GM23248 (cell line): ENCODE results near the gene SRSF12. TPM values are rescaled to one million over a fixed set of nuclear protein-coding genes. Genes with fewer than 3 reads are reported as not detected.

Source experiments
- DNase-seq: peaks from one replicate; pipeline ENCODE4 v3.0.0-alpha.2; 2015
- H2AFZ ChIP-seq: fragments of 200-600 bp; sonication (generic); 2 replicates; pipeline ENCODE4 v1.6.1; 2016; ENCODE audit warnings: antibody characterized with exemption
- H3F3A ChIP-seq: fragments of 200-600 bp; sonication (generic); 2 replicates; pipeline ENCODE4 v1.6.1; 2016; ENCODE audit warnings: mild to moderate bottlenecking, antibody characterized with exemption, mixed run types; ENCODE audit not compliant: insufficient read depth
- H3K27ac ChIP-seq: fragments of 200-600 bp; sonication (generic); 2 replicates; pipeline ENCODE4 v1.5.1; 2016; ENCODE audit warnings: mild to moderate bottlenecking
- H3K27me3 ChIP-seq: fragments of 200-600 bp; sonication (generic); replicated peaks from 2 replicates; pipeline ENCODE4 v1.6.1; 2016; ENCODE audit warnings: mild to moderate bottlenecking; ENCODE audit not compliant: insufficient read depth
- H3K36me3 ChIP-seq: fragments of 200-600 bp; sonication (generic); 2 replicates; pipeline ENCODE4 v1.6.1; 2016; ENCODE audit warnings: low read depth, mild to moderate bottlenecking
- H3K4me1 ChIP-seq: fragments of 200-600 bp; sonication (generic); 2 replicates; pipeline ENCODE4 v1.6.1; 2016; ENCODE audit warnings: mild to moderate bottlenecking; ENCODE audit not compliant: insufficient read depth
- H3K4me2 ChIP-seq: fragments of 200-600 bp; sonication (generic); one replicate; pipeline ENCODE4 v1.6.1; 2016; ENCODE audit warnings: mild to moderate bottlenecking; ENCODE audit not compliant: unreplicated experiment
- H3K4me3 ChIP-seq: fragments of 200-600 bp; sonication (generic); 2 replicates; pipeline ENCODE4 v1.5.1; 2016; ENCODE audit warnings: mild to moderate bottlenecking
- H3K79me2 ChIP-seq: fragments of 200-600 bp; sonication (generic); 2 replicates; pipeline ENCODE4 v1.6.1; 2016; ENCODE audit warnings: mild to moderate bottlenecking; ENCODE audit not compliant: insufficient read depth
- H3K9ac ChIP-seq: fragments of 200-600 bp; sonication (generic); 2 replicates; pipeline ENCODE4 v1.6.1; 2016; ENCODE audit warnings: mild to moderate bottlenecking
- H3K9me2 ChIP-seq: fragments of 200-600 bp; sonication (generic); 2 replicates; pipeline ENCODE4 v1.6.1; 2016; ENCODE audit warnings: mixed run types, mild to moderate bottlenecking, moderate library complexity; ENCODE audit not compliant: insufficient read depth
- H3K9me3 ChIP-seq: fragments of 200-600 bp; sonication (generic); one replicate; pipeline ENCODE4 v1.6.1; 2017; ENCODE audit warnings: low read depth
- H4K20me1 ChIP-seq: fragments of 200-600 bp; sonication (generic); 2 replicates; pipeline ENCODE4 v1.6.0; 2016; ENCODE audit not compliant: insufficient read depth
- EZH2 ChIP-seq: fragments of 200-600 bp; sonication (generic); IDR thresholded peaks from 2 replicates; pipeline ENCODE4 v1.6.1; 2018; ENCODE audit warnings: antibody characterized with exemption, mild to moderate bottlenecking; ENCODE audit not compliant: insufficient read depth, poor library complexity, severe bottlenecking
- EZH2phosphoT487 ChIP-seq: fragments of 200-600 bp; sonication (generic); IDR thresholded peaks from 2 replicates; pipeline ENCODE4 v1.6.1; 2018; ENCODE audit warnings: antibody characterized with exemption, moderate library complexity, mild to moderate bottlenecking, low read depth; ENCODE audit not compliant: insufficient read depth
- WGBS, 2 experiments: methylation state at CpG; one replicate each; pipeline ENCODE4 v1.1.6; 2015 to 2017; ENCODE audit warnings: low lambda C conversion rate in 2 of 2, low coverage in 1 of 2; ENCODE audit errors: missing lambda C conversion rate in 2 of 2; 5-methylcytosine and 5-hydroxymethylcytosine counted together
- in situ Hi-C: fragments of 300-500 bp; cut with MboI; formaldehyde crosslinking; loops from 2 replicates; pipeline ENCODE4 v1.15.0; 2020
- polyA plus RNA-seq: library from polyadenylated mRNA; unstranded; fragments of >200 nt; fragmentation: Nextera tagmentation; extraction: Ambion mirVana; gene quantifications from 2 replicates; pipeline ENCODE4 v1.2.1, GENCODE V29; 2016
- total RNA-seq: library from RNA; depleted of rRNA; stranded (reverse); fragments of >200 nt; shearing (Covaris generic); gene quantifications from 2 replicates; pipeline ENCODE4 v1.2.3, GENCODE V29; 2014

Gene SRSF12
- total and polyA plus RNA-seq, 2 experiments from 2014 or later, result 0.59 to 0.65 TPM

GRCh38 chr6:89051676-89052075 is 66.2 kb downstream of the SRSF12 start:
- H3K4me3 ChIP-seq, result no peak overlapping the region

GRCh38 chr6:89050697-89051096 is 67.2 kb downstream of the SRSF12 start:
- Histone ChIP-seq H3K4me3 (no peak overlapping the region), H3K79me2 (no peaks in the 10 kb centered on the region), H3K36me3 (no peaks in the 10 kb centered on the region), H3K9me2 (no peaks in the 10 kb centered on the region), H3K4me2 (no peak overlapping the region), H2AFZ (no peak overlapping the region), H4K20me1 (no peaks in the 10 kb centered on the region), H3K9me3 (no peaks in the 10 kb centered on the region), H3F3A (peaks cover 6% of the 10 kb centered on the region; the same call in 1 of the 2 replicates), H3K9ac (no peak overlapping the region), H3K4me1 (peaks cover 22% of the 10 kb centered on the region), H3K27ac (0 out of 2 replicates have a peak overlapping the region, but pooled peaks have one; percentile 11), H3K27me3 (no peaks in the 10 kb centered on the region)
- in situ Hi-C loops, result no loop called here
- WGBS, 2 experiments, result 75 to 81% methylated on average over 3 of the region's 3 CpGs
- no peak for DNase-seq
- TF ChIP-seq EZH2, result no peak

More at GRCh38 chr6:89051676-89052075, 66.2 kb downstream of the SRSF12 start:
- peaks cover 19% of the 10 kb centered on the region for H3K4me1 ChIP-seq
- no peak for DNase-seq
- no peaks in the 10 kb centered on the region for H3K27me3 ChIP-seq
- no peak overlapping the region for H3K4me2 ChIP-seq
- no peaks in the 10 kb centered on the region for H4K20me1 ChIP-seq
- H3K9ac ChIP-seq, result no peak overlapping the region
- in situ Hi-C loops, result no loop called here
- peaks cover 6% of the 10 kb centered on the region; the same call in 1 of the 2 replicates for H3F3A ChIP-seq
- no peak overlapping the region for H2AFZ ChIP-seq
- no peak for TF ChIP-seq EZH2
- TF ChIP-seq EZH2phosphoT487, result no peak
- H3K9me2 ChIP-seq, result no peaks in the 10 kb centered on the region
- H3K27ac ChIP-seq, result no peak overlapping the region
- 73 to 75% methylated on average over 3 of the region's 3 CpGs for WGBS, 2 experiments
- no peaks in the 10 kb centered on the region for H3K79me2 ChIP-seq
- no peaks in the 10 kb centered on the region for H3K9me3 ChIP-seq
- no peaks in the 10 kb centered on the region for H3K36me3 ChIP-seq

GRCh38 chr6:89050155-89050554 is 67.7 kb downstream of the SRSF12 start:
- H3K9me3 ChIP-seq, result no peaks in the 10 kb centered on the region
- H3K36me3 ChIP-seq, result no peaks in the 10 kb centered on the region
- H4K20me1 ChIP-seq, result no peaks in the 10 kb centered on the region
- no peak overlapping the region for H3K9ac ChIP-seq
- H3K4me3 ChIP-seq, result no peak overlapping the region
- in situ Hi-C loops, result no loop called here
- H2AFZ ChIP-seq, result no peak overlapping the region
- DNase-seq, result peak; percentile 86
- 10 to 15% methylated on average over 3 of the region's 3 CpGs for WGBS, 2 experiments
- TF ChIP-seq EZH2phosphoT487 (no peak), EZH2 (no peak)
- H3K4me1 ChIP-seq, result peaks cover 28% of the 10 kb centered on the region
- no peaks in the 10 kb centered on the region for H3K79me2 ChIP-seq
- peak overlapping the region; percentile 11; the same call in 1 of the 2 replicates for H3K27ac ChIP-seq
- no peaks in the 10 kb centered on the region for H3K9me2 ChIP-seq
- no peaks in the 10 kb centered on the region for H3K27me3 ChIP-seq
- H3F3A ChIP-seq, result peaks cover 6% of the 10 kb centered on the region; the same call in 1 of the 2 replicates
- H3K4me2 ChIP-seq, result peak overlapping the region; percentile 18

GRCh38 chr6:89048985-89049384 is 68.9 kb downstream of the SRSF12 start:
- TF ChIP-seq EZH2 (no peak), EZH2phosphoT487 (no peak)
- H3K36me3 ChIP-seq, result no peaks in the 10 kb centered on the region
- no peaks in the 10 kb centered on the region for H4K20me1 ChIP-seq
- in situ Hi-C loops, result no loop called here
- peaks cover 28% of the 10 kb centered on the region for H3K4me1 ChIP-seq
- no peaks in the 10 kb centered on the region for H3K9me3 ChIP-seq
- H3K79me2 ChIP-seq, result no peaks in the 10 kb centered on the region
- no peak overlapping the region for H3K4me2 ChIP-seq
- 42 to 57% methylated on average over 1 of the region's 1 CpG for WGBS, 2 experiments
- H3F3A ChIP-seq, result peaks cover 6% of the 10 kb centered on the region; the same call in 1 of the 2 replicates
- H3K27me3 ChIP-seq, result no peaks in the 10 kb centered on the region
- H3K9ac ChIP-seq, result no peak overlapping the region
- DNase-seq, result peak; percentile 65
- no peaks in the 10 kb centered on the region for H3K9me2 ChIP-seq
- no peak overlapping the region for H3K4me3 ChIP-seq
- no peak overlapping the region for H2AFZ ChIP-seq
- no peak overlapping the region for H3K27ac ChIP-seq

GRCh38 chr6:89048288-89048923 is 69.5 kb downstream of the SRSF12 start:
- H3K79me2 ChIP-seq, result no peaks in the 10 kb centered on the region
- no peak overlapping the region for H2AFZ ChIP-seq
- no peak overlapping the region for H3K9ac ChIP-seq
- H3K27me3 ChIP-seq, result no peaks in the 10 kb centered on the region
- WGBS, 2 experiments, result 84 to 87% methylated on average over 3 of the region's 3 CpGs
- TF ChIP-seq EZH2, result no peak
- TF ChIP-seq EZH2phosphoT487, result no peak
- in situ Hi-C loops, result no loop called here
- no peaks in the 10 kb centered on the region for H3K9me3 ChIP-seq
- no peak overlapping the region for H3K4me2 ChIP-seq
- no peaks in the 10 kb centered on the region for H3K36me3 ChIP-seq
- no peak overlapping the region for H3K4me3 ChIP-seq
- peaks cover 6% of the 10 kb centered on the region; the same call in 1 of the 2 replicates for H3F3A ChIP-seq
- H3K4me1 ChIP-seq, result peaks cover 28% of the 10 kb centered on the region
- H4K20me1 ChIP-seq, result no peaks in the 10 kb centered on the region
- DNase-seq, result no peak
- H3K9me2 ChIP-seq, result no peaks in the 10 kb centered on the region
- no peak overlapping the region for H3K27ac ChIP-seq
